ENCODE results near the gene DCAF4L1.
A peak's percentile ranks its signal among the peaks of the same experiment; 100 is the strongest.

DCAF4L1 gene

GRCh38 chr4:41957634-41958033 lies 23.9 kb upstream of the DCAF4L1 start:
- Histone ChIP-seq H3K9me3 (ENCODE audit: control insufficient read depth in 1 of 2, low read length in 2 of 2) (no peaks in the 10 kb centered on the region), H3K4me3 (ENCODE audit: low read depth in 1 of 2, low read length in 2 of 2) (no peak overlapping the region), H3K27me3 (ENCODE audit: low read depth, low read length) (no peaks in the 10 kb centered on the region), H3K36me3 (ENCODE audit: control insufficient read depth in 1 of 2, insufficient read depth in 2 of 2, low read length in 2 of 2) (peaks cover 16 to 26% of the 10 kb centered on the region in 2 donors), H3K4me1 (ENCODE audit: control insufficient read depth in 1 of 2, insufficient read depth in 2 of 2, low read length in 2 of 2) (no peaks in the 10 kb centered on the region), H3K27ac (ENCODE audit: low read length) (no peak overlapping the region)

- Histone ChIP-seq H3K27ac (ENCODE audit: low read length) (no peak overlapping the region), H3K4me3 (ENCODE audit: low read depth in 1 of 2, low read length in 2 of 2) (no peak overlapping the region), H3K9me3 (ENCODE audit: control insufficient read depth in 1 of 2, low read length in 2 of 2) (no peaks in the 10 kb centered on the region), H3K4me1 (ENCODE audit: control insufficient read depth in 1 of 2, insufficient read depth in 2 of 2, low read length in 2 of 2) (no peaks in the 10 kb centered on the region), H3K27me3 (ENCODE audit: low read depth, low read length) (no peaks in the 10 kb centered on the region), H3K36me3 (ENCODE audit: control insufficient read depth in 1 of 2, insufficient read depth in 2 of 2, low read length in 2 of 2) (peaks cover 0 to 3% of the 10 kb centered on the region in 2 donors)
Measured at GRCh38 chr4:41963105-41963504, 18.5 kb upstream of the DCAF4L1 start.

GRCh38 chr4:41964401-41964800 lies 17.2 kb upstream of the DCAF4L1 start:
- no peak overlapping the region for H3K4me3 ChIP-seq (ENCODE audit: low read depth in 1 of 2, low read length in 2 of 2)
- H3K9me3 ChIP-seq (ENCODE audit: control insufficient read depth in 1 of 2, low read length in 2 of 2): no peaks in the 10 kb centered on the region
- H3K4me1 ChIP-seq (ENCODE audit: control insufficient read depth in 1 of 2, insufficient read depth in 2 of 2, low read length in 2 of 2): no peaks in the 10 kb centered on the region
- no peaks in the 10 kb centered on the region for H3K36me3 ChIP-seq (ENCODE audit: control insufficient read depth in 1 of 2, insufficient read depth in 2 of 2, low read length in 2 of 2)
- H3K27ac ChIP-seq (ENCODE audit: low read length): no peak overlapping the region
- no peaks in the 10 kb centered on the region for H3K27me3 ChIP-seq (ENCODE audit: low read depth, low read length)

- Histone ChIP-seq H3K27me3 (ENCODE audit: low read depth, low read length) (no peaks in the 10 kb centered on the region), H3K27ac (ENCODE audit: low read length) (no peak overlapping the region), H3K4me3 (ENCODE audit: low read depth in 1 of 2, low read length in 2 of 2) (no peak overlapping the region), H3K4me1 (ENCODE audit: control insufficient read depth in 1 of 2, insufficient read depth in 2 of 2, low read length in 2 of 2) (no peaks in the 10 kb centered on the region), H3K9me3 (ENCODE audit: control insufficient read depth in 1 of 2, low read length in 2 of 2) (no peaks in the 10 kb centered on the region), H3K36me3 (ENCODE audit: control insufficient read depth in 1 of 2, insufficient read depth in 2 of 2, low read length in 2 of 2) (no peaks in the 10 kb centered on the region)
Measured at GRCh38 chr4:41967392-41967791, 14.2 kb upstream of the DCAF4L1 start.

GRCh38 chr4:41969671-41970070 lies 11.9 kb upstream of the DCAF4L1 start:
- Histone ChIP-seq H3K27ac (ENCODE audit: low read length) (no peak overlapping the region), H3K9me3 (ENCODE audit: control insufficient read depth in 1 of 2, low read length in 2 of 2) (no peaks in the 10 kb centered on the region), H3K27me3 (ENCODE audit: low read depth, low read length) (no peaks in the 10 kb centered on the region), H3K36me3 (ENCODE audit: control insufficient read depth in 1 of 2, insufficient read depth in 2 of 2, low read length in 2 of 2) (no peaks in the 10 kb centered on the region), H3K4me3 (ENCODE audit: low read depth in 1 of 2, low read length in 2 of 2) (no peak overlapping the region), H3K4me1 (ENCODE audit: control insufficient read depth in 1 of 2, insufficient read depth in 2 of 2, low read length in 2 of 2) (no peaks in the 10 kb centered on the region)

GRCh38 chr4:41975341-41975740 lies 6.2 kb upstream of the DCAF4L1 start:
- Histone ChIP-seq H3K27ac (ENCODE audit: low read length) (no peak overlapping the region), H3K4me1 (ENCODE audit: control insufficient read depth in 1 of 2, insufficient read depth in 2 of 2, low read length in 2 of 2) (no peaks in the 10 kb centered on the region), H3K9me3 (ENCODE audit: control insufficient read depth in 1 of 2, low read length in 2 of 2) (no peaks in the 10 kb centered on the region), H3K27me3 (ENCODE audit: low read depth, low read length) (no peaks in the 10 kb centered on the region), H3K36me3 (ENCODE audit: control insufficient read depth in 1 of 2, insufficient read depth in 2 of 2, low read length in 2 of 2) (no peaks in the 10 kb centered on the region), H3K4me3 (ENCODE audit: low read depth in 1 of 2, low read length in 2 of 2) (no peak overlapping the region)

GRCh38 chr4:41976775-41977516 lies 4.6 kb upstream of the DCAF4L1 start:
- Histone ChIP-seq H3K27me3 (ENCODE audit: low read depth, low read length) (no peaks in the 10 kb centered on the region), H3K9me3 (ENCODE audit: control insufficient read depth in 1 of 2, low read length in 2 of 2) (no peaks in the 10 kb centered on the region), H3K4me3 (ENCODE audit: low read depth in 1 of 2, low read length in 2 of 2) (no peak overlapping the region), H3K36me3 (ENCODE audit: control insufficient read depth in 1 of 2, insufficient read depth in 2 of 2, low read length in 2 of 2) (no peaks in the 10 kb centered on the region), H3K27ac (ENCODE audit: low read length) (no peak overlapping the region), H3K4me1 (ENCODE audit: control insufficient read depth in 1 of 2, insufficient read depth in 2 of 2, low read length in 2 of 2) (no peaks in the 10 kb centered on the region)

GRCh38 chr4:41977709-41978108 lies 3.8 kb upstream of the DCAF4L1 start:
- H3K4me3 ChIP-seq (ENCODE audit: low read depth in 1 of 2, low read length in 2 of 2): no peak overlapping the region
- H3K4me1 ChIP-seq (ENCODE audit: control insufficient read depth in 1 of 2, insufficient read depth in 2 of 2, low read length in 2 of 2): no peaks in the 10 kb centered on the region
- no peak overlapping the region for H3K27ac ChIP-seq (ENCODE audit: low read length)
- no peaks in the 10 kb centered on the region for H3K36me3 ChIP-seq (ENCODE audit: control insufficient read depth in 1 of 2, insufficient read depth in 2 of 2, low read length in 2 of 2)
- no peaks in the 10 kb centered on the region for H3K9me3 ChIP-seq (ENCODE audit: control insufficient read depth in 1 of 2, low read length in 2 of 2)
- no peaks in the 10 kb centered on the region for H3K27me3 ChIP-seq (ENCODE audit: low read depth, low read length)

- Histone ChIP-seq H3K4me1 (ENCODE audit: control insufficient read depth in 1 of 2, insufficient read depth in 2 of 2, low read length in 2 of 2) (no peaks in the 10 kb centered on the region), H3K36me3 (ENCODE audit: control insufficient read depth in 1 of 2, insufficient read depth in 2 of 2, low read length in 2 of 2) (no peaks in the 10 kb centered on the region), H3K27ac (ENCODE audit: low read length) (no peak overlapping the region), H3K9me3 (ENCODE audit: control insufficient read depth in 1 of 2, low read length in 2 of 2) (no peaks in the 10 kb centered on the region), H3K4me3 (ENCODE audit: low read depth in 1 of 2, low read length in 2 of 2) (no peak overlapping the region), H3K27me3 (ENCODE audit: low read depth, low read length) (no peaks in the 10 kb centered on the region)
Measured at GRCh38 chr4:41982716-41983115, 1.2 kb downstream of the DCAF4L1 start.

- H3K4me3 ChIP-seq (ENCODE audit: low read depth in 1 of 2, low read length in 2 of 2): no peak overlapping the region
- peaks cover 0 to 6% of the 10 kb centered on the region in 2 donors for H3K4me1 ChIP-seq (ENCODE audit: control insufficient read depth in 1 of 2, insufficient read depth in 2 of 2, low read length in 2 of 2)
- no peaks in the 10 kb centered on the region for H3K36me3 ChIP-seq (ENCODE audit: control insufficient read depth in 1 of 2, insufficient read depth in 2 of 2, low read length in 2 of 2)
- H3K27ac ChIP-seq (ENCODE audit: low read length): no peak overlapping the region
- no peaks in the 10 kb centered on the region for H3K27me3 ChIP-seq (ENCODE audit: low read depth, low read length)
- no peaks in the 10 kb centered on the region for H3K9me3 ChIP-seq (ENCODE audit: control insufficient read depth in 1 of 2, low read length in 2 of 2)
Measured at GRCh38 chr4:41985151-41985550, 3.6 kb downstream of the DCAF4L1 start.

GRCh38 chr4:41989994-41990364 lies 8.4 kb downstream of the DCAF4L1 start:
- Histone ChIP-seq H3K27me3 (ENCODE audit: low read depth, low read length) (no peaks in the 10 kb centered on the region), H3K9me3 (ENCODE audit: control insufficient read depth in 1 of 2, low read length in 2 of 2) (no peaks in the 10 kb centered on the region), H3K36me3 (ENCODE audit: control insufficient read depth in 1 of 2, insufficient read depth in 2 of 2, low read length in 2 of 2) (no peaks in the 10 kb centered on the region), H3K4me3 (ENCODE audit: low read depth in 1 of 2, low read length in 2 of 2) (peak overlapping the region; percentile 91 to 94), H3K4me1 (ENCODE audit: control insufficient read depth in 1 of 2, insufficient read depth in 2 of 2, low read length in 2 of 2) (peaks cover 0 to 23% of the 10 kb centered on the region in 2 donors), H3K27ac (ENCODE audit: low read length) (peak overlapping the region; percentile 74)

Data from muscle layer of duodenum (tissue), 2 donors.